Measurements from ENCODE around the gene PYDC1.
"Not testable (repeated sequence)": the region's sequence is repeated elsewhere in the genome, so short reads cannot be mapped to it uniquely, and the experiment has no call there.

The PYDC1 gene

DNA sequence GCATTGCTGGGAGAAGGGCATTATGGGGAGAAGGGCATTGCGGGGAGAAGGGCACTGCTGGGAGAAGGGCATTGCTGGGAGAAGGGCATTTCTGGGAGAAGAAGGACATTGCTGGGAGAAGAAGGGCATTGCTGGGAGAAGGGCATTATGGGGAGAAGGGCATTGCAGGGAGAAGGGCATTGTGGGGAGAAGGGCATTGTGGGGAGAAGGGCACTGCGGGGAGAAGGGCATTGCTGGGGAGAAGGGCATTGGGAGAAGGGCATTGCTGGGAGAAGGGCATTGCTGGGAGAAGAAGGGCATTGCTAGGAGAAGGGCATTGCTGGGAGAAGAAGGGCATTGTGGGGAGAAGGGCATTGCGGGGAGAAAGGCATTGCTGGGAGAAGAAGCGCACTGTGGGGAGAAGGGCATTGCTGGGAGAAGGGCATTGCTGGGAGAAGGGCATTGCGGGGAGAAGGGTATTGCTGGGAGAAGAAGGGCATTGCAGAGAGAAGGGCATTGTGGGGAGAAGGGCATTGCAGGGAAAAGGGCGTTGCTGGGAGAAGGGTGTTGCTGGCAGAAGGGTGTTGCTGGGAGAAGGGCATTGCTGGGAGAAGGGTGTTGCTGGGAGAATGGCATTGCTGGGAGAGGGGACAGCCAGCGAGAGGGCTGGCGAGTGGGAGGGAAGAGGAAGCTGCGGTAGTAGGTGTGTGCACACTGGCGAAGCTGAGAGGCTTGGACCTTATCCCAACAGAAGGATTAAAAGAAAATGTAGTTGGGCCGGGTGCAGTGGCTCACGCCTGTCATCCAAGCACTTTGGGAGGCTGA, 4.6 kb upstream of the PYDC1 start:
- DNase-seq = no peak

DNA sequence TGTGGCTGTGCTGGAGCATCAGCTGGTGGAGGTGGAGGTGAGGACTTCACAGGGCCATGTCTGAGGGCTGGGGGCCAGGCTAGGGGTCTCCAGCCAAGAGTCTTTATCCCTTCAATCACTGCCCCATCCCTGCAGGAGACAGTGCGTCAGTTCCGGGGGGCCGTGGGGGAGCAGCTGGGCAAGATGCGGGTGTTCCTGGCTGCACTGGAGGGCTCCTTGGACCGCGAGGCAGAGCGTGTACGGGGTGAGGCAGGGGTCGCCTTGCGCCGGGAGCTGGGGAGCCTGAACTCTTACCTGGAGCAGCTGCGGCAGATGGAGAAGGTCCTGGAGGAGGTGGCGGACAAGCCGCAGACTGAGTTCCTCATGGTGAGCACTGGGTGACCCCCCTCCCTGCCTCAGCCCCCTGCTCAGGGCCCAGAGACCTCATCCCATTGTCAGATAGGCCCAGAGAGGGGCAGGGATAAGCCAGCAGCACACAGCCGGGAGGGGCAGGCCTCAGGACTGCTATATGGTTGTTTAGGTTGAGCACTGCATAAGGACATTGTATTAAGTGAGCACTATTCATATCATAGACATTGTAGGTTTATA, 2.3 kb upstream of the PYDC1 start:
- DNase-seq = no peak

DNA sequence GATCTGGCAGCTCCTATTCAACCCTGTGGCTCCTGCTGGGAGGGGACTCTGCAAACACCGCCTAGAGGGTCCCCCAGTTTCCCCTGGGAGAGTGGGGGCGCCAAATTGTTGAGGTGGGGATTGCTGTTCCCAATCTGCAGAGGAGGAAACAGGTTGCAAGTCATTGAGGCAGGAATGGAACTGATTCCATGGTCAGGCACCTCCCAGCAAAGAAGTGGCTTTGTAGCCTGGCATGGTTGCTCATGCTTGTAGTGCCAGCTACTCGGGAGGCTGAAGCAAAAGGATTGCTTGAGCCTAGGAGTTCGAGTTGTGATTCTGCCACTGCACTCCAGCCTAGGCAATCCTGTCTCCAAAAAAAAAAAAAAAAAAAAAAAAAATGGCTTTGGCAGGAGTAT, 198 bp upstream of the PYDC1 start:
- DNase-seq = no peak

DNA sequence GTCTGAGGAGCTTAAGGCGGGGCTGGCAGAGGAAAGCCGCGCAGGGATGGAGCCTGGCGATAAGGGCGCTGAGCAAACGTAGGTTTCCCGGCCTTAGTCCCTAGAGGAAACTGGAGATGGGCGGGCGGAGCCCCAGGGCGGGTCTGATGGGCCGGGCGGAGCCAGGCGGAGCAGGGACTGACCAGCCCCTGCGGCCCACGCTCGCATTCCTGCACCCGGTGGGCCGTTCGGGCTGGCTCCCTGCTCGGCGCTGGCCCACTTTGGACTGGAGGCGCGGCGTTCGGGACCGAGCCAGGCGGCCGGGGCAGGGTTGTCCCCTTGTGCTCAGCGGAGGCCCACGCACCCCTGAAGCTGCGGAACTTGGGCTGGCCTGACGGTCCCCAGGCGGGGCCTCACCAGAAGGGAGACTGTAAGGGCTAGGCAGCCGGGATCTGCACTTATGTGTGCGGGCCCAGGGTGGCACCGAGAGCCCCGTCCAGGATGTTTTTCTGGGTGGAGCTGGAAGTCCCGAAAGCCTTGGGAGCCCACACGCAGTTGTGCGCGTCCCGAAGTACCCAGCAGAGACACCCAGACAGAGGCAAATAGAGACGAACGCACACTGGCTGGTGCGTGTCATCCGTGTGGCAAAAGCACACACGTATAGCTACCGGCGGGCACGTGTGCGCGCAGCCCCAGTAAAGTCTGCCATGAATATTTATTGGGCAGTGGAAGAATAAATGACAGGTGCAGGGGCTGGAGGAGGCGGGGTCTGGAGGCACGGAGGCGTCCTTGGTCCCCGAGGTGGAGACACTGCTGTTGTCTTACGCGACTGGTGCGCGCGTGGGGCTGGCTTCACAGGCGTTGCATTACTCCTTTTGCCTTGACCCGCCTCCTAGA, 1.4 kb downstream of the PYDC1 start:
- DNase-seq = no peak

DNA sequence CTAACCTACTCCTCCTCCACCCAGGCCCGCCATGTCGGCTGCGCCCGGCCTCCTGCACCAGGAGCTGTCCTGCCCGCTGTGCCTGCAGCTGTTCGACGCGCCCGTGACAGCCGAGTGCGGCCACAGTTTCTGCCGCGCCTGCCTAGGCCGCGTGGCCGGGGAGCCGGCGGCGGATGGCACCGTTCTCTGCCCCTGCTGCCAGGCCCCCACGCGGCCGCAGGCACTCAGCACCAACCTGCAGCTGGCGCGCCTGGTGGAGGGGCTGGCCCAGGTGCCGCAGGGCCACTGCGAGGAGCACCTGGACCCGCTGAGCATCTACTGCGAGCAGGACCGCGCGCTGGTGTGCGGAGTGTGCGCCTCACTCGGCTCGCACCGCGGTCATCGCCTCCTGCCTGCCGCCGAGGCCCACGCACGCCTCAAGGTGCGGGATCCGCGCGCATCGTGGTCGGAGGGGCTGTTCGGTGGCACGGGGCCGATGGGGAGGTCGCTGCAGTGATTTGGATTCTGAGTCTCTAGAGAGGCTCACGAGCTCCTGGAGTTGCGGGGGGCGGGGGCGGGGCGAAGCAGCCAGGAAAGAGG, 2.1 kb downstream of the PYDC1 start:
- DNase-seq = no peak

DNA sequence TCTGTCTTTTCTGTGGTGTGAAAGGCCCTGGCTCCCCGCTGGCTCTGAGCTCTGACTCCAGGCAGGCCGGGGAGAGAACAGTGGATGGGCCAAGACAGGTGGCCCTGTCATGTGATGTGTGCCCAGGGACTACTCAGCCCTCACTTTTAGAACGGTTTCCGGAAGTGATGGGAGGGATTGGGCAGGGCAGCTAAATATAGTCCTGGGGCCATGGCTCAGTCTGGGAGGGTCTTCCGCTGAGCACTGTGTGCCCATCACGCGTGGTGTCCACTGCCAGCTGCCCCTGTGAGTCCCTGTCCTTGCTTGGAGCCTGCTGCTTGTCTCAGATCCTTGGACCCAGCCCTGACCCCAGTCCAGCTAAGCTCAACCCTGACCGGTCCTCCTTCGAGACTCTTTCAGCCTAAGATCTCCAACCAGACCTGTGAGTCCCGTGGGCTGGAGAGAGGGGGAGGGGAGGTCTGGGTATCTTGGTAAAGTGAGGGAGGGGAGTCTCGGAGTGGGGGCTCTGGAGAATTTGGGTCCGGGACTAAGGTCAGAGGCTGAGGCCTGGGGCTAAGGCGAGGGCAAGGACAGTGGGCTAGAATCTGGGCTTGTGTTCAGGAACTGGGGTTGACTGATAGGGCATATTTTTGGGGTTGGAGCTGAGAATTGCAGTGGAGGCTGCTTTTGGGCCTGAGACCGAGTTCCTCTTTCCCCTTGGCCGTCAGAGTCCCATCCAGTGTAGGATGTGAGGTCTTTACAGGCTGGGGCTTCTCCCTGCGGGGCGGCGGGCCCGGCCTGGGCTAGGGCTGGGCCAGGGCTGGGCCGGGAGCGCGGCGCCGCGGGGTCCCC, 2.8 kb downstream of the PYDC1 start, which contains the start of gene TRIM72:
TSS of gene TRIM72 (plus strand) at position 243 of the 831 bp plus-strand sequence. CDS start 620 bp downstream, outside the sequence.
- DNase-seq = no peak

DNA sequence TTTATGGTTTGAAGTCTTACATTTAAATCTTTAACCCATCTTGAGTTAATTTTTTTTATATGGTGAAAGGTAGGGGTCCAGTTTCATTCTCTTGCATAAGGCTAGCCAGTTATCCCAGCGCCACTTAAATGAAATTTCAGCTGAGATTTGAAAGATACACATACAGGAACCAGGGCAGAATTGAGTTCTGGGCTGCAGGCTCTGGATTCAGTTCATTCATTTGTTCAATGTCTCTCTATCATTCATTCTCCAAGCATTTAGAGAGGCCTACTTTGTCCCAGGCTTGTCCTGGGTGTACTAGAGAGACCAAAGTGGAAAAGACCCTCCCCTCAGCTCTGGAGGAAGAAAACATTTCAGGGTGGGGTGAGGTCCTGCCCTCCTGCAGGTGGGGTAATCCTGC, 3.6 kb downstream of the PYDC1 start:
- no peak for DNase-seq

DNA sequence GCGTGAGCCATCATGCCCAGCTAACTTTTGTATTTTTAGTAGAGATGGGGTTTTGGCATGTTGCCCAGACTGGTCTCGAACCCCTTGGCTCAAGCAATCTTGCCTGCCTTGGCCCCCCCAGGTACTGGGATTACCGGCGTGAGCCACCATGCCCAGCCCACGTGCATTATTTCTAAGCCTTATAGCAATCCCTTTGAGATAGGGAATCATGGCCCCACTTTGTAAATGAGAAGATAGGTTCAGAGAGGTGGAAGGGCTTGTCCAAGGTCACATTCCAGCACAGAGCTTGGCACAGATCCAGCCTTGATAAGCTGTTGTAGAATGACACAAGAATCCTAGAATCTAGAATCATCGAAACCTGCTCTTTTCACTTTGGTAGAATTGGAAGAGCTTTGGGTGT, 10.2 kb downstream of the PYDC1 start:
- no peak for DNase-seq

DNA sequence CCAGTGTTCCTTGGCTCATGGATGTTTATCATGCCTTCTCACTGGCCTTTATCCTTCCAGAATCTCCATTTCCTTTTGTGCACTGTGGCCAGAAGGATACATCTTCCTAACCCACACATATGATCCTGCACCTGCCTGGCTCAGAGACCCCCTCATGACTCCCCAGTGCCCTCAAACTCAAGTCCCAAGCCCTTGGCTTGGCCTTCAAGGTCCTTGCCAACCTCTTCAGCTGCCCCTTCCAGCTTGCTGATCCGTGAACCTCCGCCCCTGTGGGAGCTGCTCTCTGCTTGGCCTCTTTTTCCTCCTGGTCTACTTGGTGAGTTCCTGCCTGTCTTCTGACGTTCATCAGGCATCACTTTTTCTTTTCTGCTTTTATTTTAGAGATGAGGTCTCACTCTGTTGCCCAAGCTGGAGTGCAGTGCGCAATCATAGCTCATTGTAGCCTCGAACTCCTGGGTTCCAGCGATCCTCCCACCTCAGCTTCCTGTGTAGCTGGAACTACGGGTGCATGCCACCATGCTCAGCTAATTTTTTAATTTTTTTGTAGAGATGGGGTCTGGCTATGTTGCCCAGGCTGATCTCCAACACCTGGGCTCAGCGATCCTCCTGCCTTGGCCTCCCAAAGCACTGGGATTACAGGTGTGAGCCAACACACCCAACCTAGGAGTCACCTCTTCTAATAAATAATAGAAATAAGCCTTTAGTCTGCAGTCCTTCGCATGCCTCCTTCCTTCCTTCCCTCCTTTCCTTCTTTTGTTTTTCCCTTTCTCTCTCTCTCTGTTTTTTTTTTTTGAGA, 11.9 kb downstream of the PYDC1 start:
- no peak for DNase-seq

DNA sequence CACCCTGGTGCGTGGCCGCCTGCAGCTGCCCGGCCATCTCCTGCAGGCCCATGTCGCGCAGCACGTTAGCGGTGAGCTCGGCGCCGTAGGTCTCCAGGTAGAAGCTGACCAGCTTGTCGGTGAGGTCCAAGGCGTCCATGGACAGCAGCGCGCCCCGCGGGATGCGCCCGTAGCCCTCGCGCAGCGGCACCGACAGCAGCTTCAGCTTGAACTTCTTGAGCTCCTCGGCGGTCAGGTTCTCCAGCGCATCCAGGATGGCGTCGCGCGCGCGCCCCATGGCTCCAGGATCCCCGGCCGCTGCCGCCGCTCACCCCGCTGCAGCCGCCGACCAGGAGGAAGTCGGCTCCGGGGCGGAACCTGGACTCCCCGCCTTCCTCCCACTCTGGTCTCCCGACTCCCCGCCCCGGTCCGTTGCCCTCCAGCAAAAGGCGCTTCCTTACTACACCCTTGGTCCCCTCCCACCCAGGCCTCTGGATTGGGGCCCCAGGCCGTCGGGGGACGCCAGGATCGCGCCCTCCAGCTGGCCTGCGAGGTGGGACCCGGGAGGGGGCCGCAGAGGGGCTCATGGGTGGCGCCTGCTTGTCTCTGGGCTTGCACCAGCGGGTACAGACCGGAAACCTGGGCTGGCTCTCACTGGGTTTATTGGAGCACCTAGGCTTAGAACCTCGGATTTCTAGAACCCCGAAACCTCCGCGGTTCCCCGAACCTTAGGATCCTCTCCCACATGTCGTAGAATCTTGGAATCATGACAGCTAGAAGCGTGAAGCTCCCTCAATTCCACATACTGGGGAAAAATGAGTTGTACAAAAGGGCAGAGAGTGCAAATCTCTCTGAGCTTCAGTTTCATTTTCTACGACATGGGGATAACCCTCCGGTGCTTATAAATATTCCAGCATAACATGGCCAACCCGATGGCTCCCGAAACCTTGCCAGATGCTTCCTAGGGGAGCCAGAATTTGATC, 14.2 kb downstream of the PYDC1 start, which contains the start of gene PYCARD:
TSS of gene PYCARD (minus strand) at position 347 of the 962 bp plus-strand sequence. CDS start at position 277, 70 bp downstream.
- no peak for DNase-seq

DNA sequence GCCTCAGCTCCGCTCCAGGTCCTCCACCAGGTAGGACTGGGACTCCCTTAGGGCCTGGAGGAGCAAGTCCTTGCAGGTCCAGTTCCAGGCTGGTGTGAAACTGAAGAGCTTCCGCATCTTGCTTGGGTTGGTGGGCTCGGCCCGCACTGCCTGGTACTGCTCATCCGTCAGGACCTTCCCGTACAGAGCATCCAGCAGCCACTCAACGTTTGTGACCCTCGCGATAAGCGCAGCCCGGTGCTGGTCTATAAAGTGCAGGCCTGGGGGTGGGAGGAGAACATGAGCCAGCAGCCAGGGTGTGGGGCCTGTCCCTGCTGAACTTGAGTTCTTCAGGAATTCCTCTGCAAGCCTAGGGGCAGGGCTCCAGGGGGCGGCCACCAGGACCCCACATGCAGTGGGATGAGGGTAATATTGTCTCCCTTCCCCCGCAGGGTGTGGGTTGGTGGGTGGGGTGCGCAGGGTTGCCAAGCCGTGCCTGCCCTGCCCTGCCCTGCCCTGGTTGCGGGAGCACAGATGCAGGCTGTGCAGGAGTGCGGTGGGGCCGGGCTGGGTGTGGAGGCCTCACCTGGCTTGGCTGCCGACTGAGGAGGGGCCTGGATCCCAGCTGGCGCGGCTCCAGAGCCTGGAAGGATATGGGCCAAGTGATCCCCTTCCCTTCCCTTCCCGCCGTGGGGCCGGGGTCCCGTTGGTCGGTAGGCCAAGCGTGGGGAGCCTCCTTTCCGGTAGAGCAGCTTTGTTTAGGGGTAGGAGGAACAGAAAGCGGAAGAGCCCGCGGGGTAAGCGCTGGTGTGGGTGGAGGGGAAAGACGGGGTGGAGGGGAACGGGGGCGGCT, 15.1 kb downstream of the PYDC1 start:
- peak; percentile 4 for DNase-seq

DNA sequence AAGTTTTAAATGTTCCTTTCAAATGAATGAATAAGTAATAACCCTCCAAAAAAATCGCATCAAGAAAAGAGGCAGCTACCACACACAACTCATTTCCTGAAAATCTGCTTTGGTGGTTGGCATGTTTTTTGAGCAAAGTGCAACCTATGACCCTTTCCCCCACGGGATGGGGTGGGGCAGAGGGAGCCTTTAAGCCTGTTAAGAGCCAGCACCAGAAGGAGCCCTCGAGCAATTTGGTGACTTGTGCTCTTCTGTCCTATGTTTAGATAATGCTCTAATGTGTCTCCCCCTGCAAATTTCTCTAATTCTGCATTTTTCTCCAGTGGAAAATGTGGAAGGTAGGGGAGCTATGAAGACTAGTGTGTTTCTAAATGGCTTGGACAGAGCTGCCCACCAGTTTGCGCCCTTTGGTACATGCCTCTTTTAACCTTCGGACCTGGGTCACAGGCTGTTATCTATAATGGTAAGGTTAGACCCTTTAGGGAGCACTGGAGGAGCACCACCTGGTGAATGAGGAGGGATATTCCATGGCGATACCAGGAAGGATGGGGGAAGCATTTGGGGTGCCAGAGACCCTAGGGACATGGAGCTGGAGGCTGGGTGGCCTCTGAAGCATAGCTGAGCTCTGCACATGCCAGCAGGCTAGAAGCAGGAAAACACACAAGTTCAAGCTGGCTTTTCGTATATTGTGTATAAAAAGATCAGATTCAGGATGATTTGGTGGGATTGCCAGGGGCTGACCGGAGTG, 15.9 kb downstream of the PYDC1 start:
- DNase-seq = no peak

DNA sequence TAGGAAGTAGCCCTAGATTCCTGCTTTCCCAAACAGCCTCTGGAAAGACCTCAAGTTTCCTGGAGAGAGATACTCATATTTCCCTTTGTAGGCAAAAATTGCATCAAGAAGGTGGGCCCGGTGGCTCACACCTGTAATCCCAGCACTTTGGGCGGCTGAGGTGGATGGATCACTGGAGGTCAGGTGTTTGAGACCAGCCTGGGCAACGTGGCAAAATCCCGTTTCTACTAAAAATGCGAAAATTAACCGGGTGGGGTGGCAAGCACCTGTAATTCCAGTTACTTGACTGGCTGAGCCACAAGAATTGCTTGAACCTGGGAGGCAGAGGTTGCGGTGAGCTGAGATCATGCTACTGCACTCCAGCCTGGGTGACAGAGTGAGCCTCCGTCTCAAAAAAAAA, 16.8 kb downstream of the PYDC1 start:
- DNase-seq = not testable (repeated sequence)

DNA sequence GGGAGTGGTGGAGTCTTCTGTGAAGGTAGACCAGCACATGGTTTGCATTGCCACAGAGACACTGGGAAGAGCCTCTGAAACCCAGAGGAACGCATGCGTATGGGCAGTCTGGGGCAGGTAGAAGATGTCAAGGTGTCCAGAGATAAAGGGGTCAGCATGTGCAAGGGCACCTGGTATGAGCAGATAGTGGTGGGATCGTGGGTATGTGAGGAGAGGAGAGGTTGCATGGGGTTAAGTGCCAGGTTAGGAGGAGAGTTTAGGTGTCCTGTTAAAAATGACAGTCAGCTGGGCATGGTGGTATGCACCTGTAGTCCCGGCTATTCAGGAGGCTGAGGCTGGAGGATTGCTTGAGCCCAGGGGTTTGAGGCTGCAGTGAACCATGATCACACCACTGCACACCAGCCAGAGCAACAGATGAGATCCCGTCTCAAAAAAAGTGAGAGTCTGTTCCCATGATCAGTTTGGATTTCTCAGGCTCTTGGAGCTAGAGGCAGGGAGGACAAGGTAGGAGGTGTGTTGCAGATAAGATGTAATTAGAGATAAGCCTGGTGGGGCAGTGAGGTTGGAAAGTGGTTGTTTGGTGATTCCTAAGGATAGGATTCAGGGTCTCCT, 17.4 kb downstream of the PYDC1 start:
- no peak for DNase-seq

DNA sequence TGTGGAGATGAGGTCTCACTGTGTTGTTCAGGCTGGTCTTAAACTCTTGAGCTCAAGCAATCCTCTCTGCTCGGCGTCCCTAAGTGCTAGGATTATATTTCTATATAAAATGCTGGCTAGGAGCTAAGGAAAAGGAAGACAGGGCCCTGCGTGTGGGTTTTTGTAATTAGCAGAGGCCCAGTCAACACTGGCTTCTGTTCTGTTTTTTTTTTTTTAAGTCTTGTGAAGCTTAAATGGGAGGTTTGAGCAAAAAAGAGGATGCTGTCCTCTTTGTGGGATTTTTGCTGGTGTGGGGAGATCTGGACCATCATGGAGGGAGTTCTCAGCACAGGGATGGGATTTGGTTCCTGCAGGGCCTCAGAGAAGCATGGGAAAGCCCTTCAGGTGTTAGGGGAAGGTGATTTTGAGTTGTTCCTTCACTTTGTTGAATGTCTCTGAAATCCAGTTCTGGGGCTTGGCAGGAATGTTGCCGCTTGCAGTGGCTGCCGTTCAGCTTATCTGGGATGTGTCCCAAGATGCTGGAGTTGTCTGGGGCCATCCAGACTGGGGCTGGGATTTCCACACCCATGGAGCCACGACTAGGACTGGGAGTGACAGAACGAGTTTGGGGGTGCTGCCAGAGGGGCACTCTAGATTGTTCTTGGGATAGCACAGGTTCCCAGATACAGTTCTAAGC, 18.6 kb downstream of the PYDC1 start:
- no peak for DNase-seq

DNA sequence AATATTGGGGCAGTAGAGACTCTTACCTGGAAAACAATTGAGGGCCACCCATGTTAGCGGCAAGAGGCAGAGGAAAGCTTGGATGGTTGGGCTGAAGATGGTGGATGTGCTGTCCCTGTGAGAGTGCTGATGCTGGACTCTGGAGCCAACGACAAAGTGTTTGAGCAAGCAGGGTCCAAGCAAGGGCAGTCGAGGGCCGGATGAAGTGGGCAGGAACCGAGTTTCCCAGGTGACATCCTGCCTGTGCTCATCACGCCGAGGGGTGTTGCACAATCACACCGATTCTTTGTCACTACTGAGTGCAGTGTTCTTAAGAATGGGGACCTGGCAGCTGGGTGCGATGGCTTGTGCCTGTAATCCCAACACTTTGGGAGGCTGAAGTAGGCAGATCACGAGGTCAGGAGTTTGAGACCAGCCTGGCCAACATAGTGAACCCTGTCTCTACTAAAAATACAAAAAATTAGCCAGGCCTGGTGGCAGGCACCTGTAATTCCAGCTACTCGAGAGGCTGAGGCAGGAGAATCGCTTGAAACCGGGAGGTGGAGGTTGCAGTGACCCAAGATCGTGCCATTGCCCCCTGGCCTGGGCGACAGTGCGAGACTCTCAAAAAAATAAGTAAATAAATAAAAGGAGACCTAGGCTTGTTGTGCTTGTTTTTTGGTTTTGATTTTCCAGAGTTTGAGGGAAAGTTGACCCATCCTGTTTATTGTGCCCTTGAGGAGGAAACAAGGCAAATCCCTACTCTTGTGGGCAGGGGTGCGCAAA, 20.4 kb downstream of the PYDC1 start:
- no peak for DNase-seq

Data from midbrain (tissue), 1 donor.